ENCODE data around the gene PGGHG.

PGGHG gene

GRCh38 chr11:288478-289397 is at the start of gene PGGHG:
Gene PGGHG (plus strand): TSS chr11:289126. CDS start chr11:289817, 691 bp downstream.
- CTCF ChIA-PET: interaction anchor here (1.5 kb wide), 1 partner anchor 38 kb away, joined by 3 read pairs; no protein-coding TSS in a partner anchor

GRCh38 chr11:240315-240714 is 48.6 kb upstream of the PGGHG start:
- TF ChIP-seq CTCF (conservative IDR thresholded peaks at IDR 0.05; ENCODE audit: low read depth): no peak
- POLR2A ChIA-PET (ENCODE audit: low non-redundant PET): no interaction called here
- no peak overlapping the region for H3K27ac ChIP-seq
- CTCF ChIA-PET: no interaction called here
- no peak for DNase-seq (ENCODE audit: low spot score)

More at GRCh38 chr11:288478-289397, at the start of gene PGGHG:
- POLR2A ChIA-PET (ENCODE audit: low non-redundant PET): interaction anchor here (0.5 kb wide), 1 partner anchor 37 kb away, joined by 3 read pairs; no protein-coding TSS in a partner anchor
- peak within 1 kb of the TSS; percentile 59 for H3K27ac ChIP-seq
- TF ChIP-seq CTCF (conservative IDR thresholded peaks at IDR 0.05; ENCODE audit: low read depth): no peak
- DNase-seq (ENCODE audit: low spot score): peak; percentile 62

GRCh38 chr11:241634-242033 is 47.3 kb upstream of the PGGHG start:
- no peak for DNase-seq (ENCODE audit: low spot score)
- H3K27ac ChIP-seq: no peak overlapping the region
- CTCF ChIA-PET: no interaction called here
- POLR2A ChIA-PET (ENCODE audit: low non-redundant PET): no interaction called here
- TF ChIP-seq CTCF (conservative IDR thresholded peaks at IDR 0.05; ENCODE audit: low read depth): no peak

GRCh38 chr11:244376-244775 is 44.5 kb upstream of the PGGHG start:
- ChIA-PET POLR2A (ENCODE audit: low non-redundant PET) (no interaction called here), CTCF (no interaction called here)
- DNase-seq (ENCODE audit: low spot score): no peak
- H3K27ac ChIP-seq: no peak overlapping the region
- TF ChIP-seq CTCF (conservative IDR thresholded peaks at IDR 0.05; ENCODE audit: low read depth): no peak

- no peak for TF ChIP-seq CTCF (conservative IDR thresholded peaks at IDR 0.05; ENCODE audit: low read depth)
- no peak overlapping the region for H3K27ac ChIP-seq
- POLR2A ChIA-PET (ENCODE audit: low non-redundant PET): no interaction called here
- CTCF ChIA-PET: no interaction called here
- no peak for DNase-seq (ENCODE audit: low spot score)
These were observed 39.9 kb upstream of the PGGHG start for GRCh38 chr11:249062-249461.

- POLR2A ChIA-PET (ENCODE audit: low non-redundant PET): no interaction called here
- no peak for DNase-seq (ENCODE audit: low spot score)
- no peak for TF ChIP-seq CTCF (conservative IDR thresholded peaks at IDR 0.05; ENCODE audit: low read depth)
- H3K27ac ChIP-seq: no peak overlapping the region
- CTCF ChIA-PET: interaction anchor here (0.5 to 1.4 kb wide), 7 partner anchors 11 to 200 kb away, joined by 3 to 7 read pairs (median 3); partner anchors contain the start of gene PGGHG
These were observed 38.7 kb upstream of the PGGHG start for GRCh38 chr11:250274-250673.

Data from RWPE1 (cell line).